Loucy (cell line): ENCODE measurements around the gene LEF1.

Source experiments
- H2AFZ ChIP-seq: fragments of 200-600 bp; sonication (generic); 2 replicates; pipeline ENCODE4 v1.6.0; 2016; ENCODE audit warnings: antibody characterized with exemption, mild to moderate bottlenecking, low read length, moderate library complexity
- H3F3A ChIP-seq: fragments of 200-600 bp; 2 replicates; pipeline ENCODE4 v1.6.0; 2016; ENCODE audit warnings: antibody characterized with exemption, low read depth, mild to moderate bottlenecking
- H3K27me3 ChIP-seq: fragments of 200-600 bp; sonication (generic); 2 replicates; pipeline ENCODE4 v1.6.1; 2014; ENCODE audit warnings: low read length, mild to moderate bottlenecking; ENCODE audit not compliant: insufficient read depth, poor library complexity, severe bottlenecking
- H3K36me3 ChIP-seq: fragments of 200-600 bp; sonication (generic); 2 replicates; pipeline ENCODE4 v1.6.1; 2016; ENCODE audit warnings: low read length; ENCODE audit not compliant: insufficient read depth
- H3K4me1 ChIP-seq: fragments of 200-600 bp; sonication (generic); 2 replicates; pipeline ENCODE4 v1.5.1; 2014; ENCODE audit warnings: low read length, mild to moderate bottlenecking; ENCODE audit not compliant: insufficient read depth, poor library complexity, severe bottlenecking
- H3K4me2 ChIP-seq: fragments of 200-600 bp; sonication (generic); 2 replicates; pipeline ENCODE4 v1.6.0; 2014; ENCODE audit warnings: antibody characterized with exemption, low read length, low read depth, mild to moderate bottlenecking; ENCODE audit not compliant: poor library complexity, severe bottlenecking
- H3K4me3 ChIP-seq: fragments of 200-600 bp; sonication (generic); 2 replicates; pipeline ENCODE4 v1.5.1; 2014; ENCODE audit warnings: low read length, mild to moderate bottlenecking, mixed read lengths; ENCODE audit not compliant: poor library complexity, severe bottlenecking
- H3K79me2 ChIP-seq: fragments of 200-600 bp; sonication (generic); 2 replicates; pipeline ENCODE4 v1.6.1; 2014; ENCODE audit warnings: low read length; ENCODE audit not compliant: insufficient read depth
- H3K9ac ChIP-seq: fragments of 200-600 bp; sonication (generic); 2 replicates; pipeline ENCODE4 v1.6.0; 2014; ENCODE audit warnings: mild to moderate bottlenecking, low read depth, low read length, moderate library complexity; ENCODE audit not compliant: poor library complexity, severe bottlenecking
- H3K9me2 ChIP-seq: fragments of 200-600 bp; sonication (generic); replicated peaks from 2 replicates; pipeline ENCODE4 v1.6.1; 2016; ENCODE audit warnings: low read depth, low read length, mixed read lengths
- H3K9me3 ChIP-seq: fragments of 200-600 bp; sonication (generic); 2 replicates; pipeline ENCODE4 v1.6.1; 2014; ENCODE audit warnings: mild to moderate bottlenecking, antibody characterized with exemption, low read length, low read depth; ENCODE audit not compliant: insufficient read depth
- H4K20me1 ChIP-seq: fragments of 200-600 bp; sonication (generic); 2 replicates; pipeline ENCODE4 v1.6.0; 2014; ENCODE audit warnings: antibody characterized with exemption, low read length, mild to moderate bottlenecking; ENCODE audit not compliant: insufficient read depth, poor library complexity, severe bottlenecking
- EZH2phosphoT487 ChIP-seq: fragments of 200-600 bp; IDR thresholded peaks from 2 replicates; pipeline ENCODE4 v1.6.1; 2018; ENCODE audit warnings: antibody characterized with exemption, mild to moderate bottlenecking, moderate library complexity, borderline replicate concordance
- TF ChIP-seq, protein P1 (sequence below): fragments of 200-600 bp; sonication (generic); conservative IDR thresholded peaks from 2 replicates; pipeline ENCODE4 v1.5.1; 2014; ENCODE audit warnings: mild to moderate bottlenecking, antibody characterized with exemption, low read length

Gene LEF1

DNA sequence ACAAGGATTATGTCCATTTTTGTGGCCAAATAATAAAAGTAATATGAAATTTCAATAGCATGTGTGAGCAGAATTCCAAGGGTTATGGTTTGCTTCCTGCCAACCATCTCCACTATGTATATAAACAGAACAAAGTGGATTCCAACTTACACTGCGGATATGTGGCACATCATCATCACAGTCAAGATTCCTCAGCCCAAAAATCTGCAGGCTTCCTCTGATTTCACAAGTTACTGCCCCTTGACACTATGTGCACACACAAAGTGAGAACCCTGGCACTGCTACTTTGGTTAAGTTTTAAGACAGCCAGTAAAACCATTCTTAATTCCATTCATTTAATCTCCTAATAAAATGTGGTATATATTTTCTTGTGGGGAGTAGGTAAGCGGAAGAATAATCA, 76.4 kb downstream of the LEF1 start:
- Histone ChIP-seq H3K79me2 (peaks cover 94% of the 10 kb centered on the region), H3K36me3 (peaks cover 86% of the 10 kb centered on the region), H3K4me3 (no peak overlapping the region), H3K4me2 (no peak overlapping the region), H3K4me1 (no peaks in the 10 kb centered on the region), H3K9ac (no peak overlapping the region), H3K9me3 (no peaks in the 10 kb centered on the region), H3F3A (no peaks in the 10 kb centered on the region), H2AFZ (no peak overlapping the region), H3K9me2 (no peaks in the 10 kb centered on the region), H3K27me3 (no peaks in the 10 kb centered on the region), H4K20me1 (peaks cover 76% of the 10 kb centered on the region)
- TF ChIP-seq, protein P1, sequence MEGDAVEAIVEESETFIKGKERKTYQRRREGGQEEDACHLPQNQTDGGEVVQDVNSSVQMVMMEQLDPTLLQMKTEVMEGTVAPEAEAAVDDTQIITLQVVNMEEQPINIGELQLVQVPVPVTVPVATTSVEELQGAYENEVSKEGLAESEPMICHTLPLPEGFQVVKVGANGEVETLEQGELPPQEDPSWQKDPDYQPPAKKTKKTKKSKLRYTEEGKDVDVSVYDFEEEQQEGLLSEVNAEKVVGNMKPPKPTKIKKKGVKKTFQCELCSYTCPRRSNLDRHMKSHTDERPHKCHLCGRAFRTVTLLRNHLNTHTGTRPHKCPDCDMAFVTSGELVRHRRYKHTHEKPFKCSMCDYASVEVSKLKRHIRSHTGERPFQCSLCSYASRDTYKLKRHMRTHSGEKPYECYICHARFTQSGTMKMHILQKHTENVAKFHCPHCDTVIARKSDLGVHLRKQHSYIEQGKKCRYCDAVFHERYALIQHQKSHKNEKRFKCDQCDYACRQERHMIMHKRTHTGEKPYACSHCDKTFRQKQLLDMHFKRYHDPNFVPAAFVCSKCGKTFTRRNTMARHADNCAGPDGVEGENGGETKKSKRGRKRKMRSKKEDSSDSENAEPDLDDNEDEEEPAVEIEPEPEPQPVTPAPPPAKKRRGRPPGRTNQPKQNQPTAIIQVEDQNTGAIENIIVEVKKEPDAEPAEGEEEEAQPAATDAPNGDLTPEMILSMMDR: no peak
- no peak for TF ChIP-seq EZH2phosphoT487

DNA sequence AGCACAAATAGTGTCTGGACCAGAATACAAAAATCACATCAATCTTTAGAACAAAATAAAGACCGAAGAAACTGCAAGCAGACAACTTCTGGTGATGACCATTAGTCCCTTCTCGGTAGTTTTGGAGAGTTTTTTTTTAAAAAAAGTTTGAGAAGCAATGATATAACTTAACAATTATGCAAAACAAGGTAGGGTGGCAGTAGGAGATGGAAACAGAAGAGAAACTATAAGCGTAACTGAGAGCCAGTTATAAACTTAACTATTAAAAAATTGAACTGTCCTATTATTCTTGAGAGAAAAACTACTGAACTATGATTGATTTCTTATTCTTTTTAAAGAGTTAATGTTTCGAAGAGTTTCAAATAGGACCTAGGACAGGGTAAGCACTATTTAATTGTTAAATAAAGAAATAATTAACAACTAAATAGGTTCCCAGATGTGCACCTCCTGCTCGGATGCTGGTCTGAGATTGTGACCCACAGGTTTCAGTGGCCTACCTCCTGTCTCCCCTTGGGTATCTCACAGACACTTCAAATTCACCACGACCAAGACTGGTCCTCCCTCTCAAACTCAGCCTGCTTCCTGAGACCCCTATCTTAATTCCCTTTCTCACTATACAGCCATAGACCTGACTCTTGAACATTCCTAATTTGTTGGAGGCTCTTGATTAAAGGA, 81.3 kb downstream of the LEF1 start:
- no peak overlapping the region for H3K4me3 ChIP-seq
- H3K27me3 ChIP-seq: no peaks in the 10 kb centered on the region
- H4K20me1 ChIP-seq: peaks cover 54% of the 10 kb centered on the region
- peaks cover 90% of the 10 kb centered on the region for H3K36me3 ChIP-seq
- no peak overlapping the region for H3K4me2 ChIP-seq
- no peak overlapping the region for H3K9ac ChIP-seq
- H3K79me2 ChIP-seq: peaks cover 72% of the 10 kb centered on the region
- H3K9me2 ChIP-seq: no peaks in the 10 kb centered on the region
- no peak overlapping the region for H2AFZ ChIP-seq
- H3F3A ChIP-seq: no peaks in the 10 kb centered on the region; the same call in 1 of the 2 replicates
- TF ChIP-seq EZH2phosphoT487: no peak
- TF ChIP-seq, protein P1: no peak
- no peaks in the 10 kb centered on the region for H3K4me1 ChIP-seq
- H3K9me3 ChIP-seq: no peaks in the 10 kb centered on the region

DNA sequence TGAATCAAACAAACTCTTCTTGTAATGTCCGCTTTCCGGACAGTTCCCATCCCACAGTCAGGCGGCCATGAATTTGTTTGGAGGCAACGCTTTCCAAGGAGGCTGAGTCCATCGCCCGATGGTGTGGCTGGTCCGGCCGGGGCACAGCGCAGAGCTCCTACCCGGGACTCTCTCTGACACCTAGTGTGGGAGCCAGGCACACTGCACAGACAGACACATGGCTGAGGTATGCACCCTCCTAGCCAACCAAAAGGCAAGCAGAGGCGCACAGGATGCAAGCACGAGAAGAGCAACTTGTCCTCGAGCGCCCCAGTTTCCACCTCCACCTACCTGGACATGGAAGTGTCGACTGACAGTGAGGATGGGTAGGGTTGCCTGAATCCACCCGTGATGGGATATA, 87.5 kb downstream of the LEF1 start:
- no peaks in the 10 kb centered on the region for H3K9me2 ChIP-seq
- H3K27me3 ChIP-seq: no peaks in the 10 kb centered on the region
- no peak overlapping the region for H3K4me3 ChIP-seq
- H3K9me3 ChIP-seq: no peaks in the 10 kb centered on the region
- no peak overlapping the region for H3K4me2 ChIP-seq
- no peaks in the 10 kb centered on the region for H3K4me1 ChIP-seq
- no peak overlapping the region for H3K9ac ChIP-seq
- H3K36me3 ChIP-seq: peaks cover 96% of the 10 kb centered on the region
- H2AFZ ChIP-seq: no peak overlapping the region
- H4K20me1 ChIP-seq: peaks cover 30% of the 10 kb centered on the region
- H3F3A ChIP-seq: no peaks in the 10 kb centered on the region; the same call in 1 of the 2 replicates
- H3K79me2 ChIP-seq: peaks cover 48% of the 10 kb centered on the region
- no peak for TF ChIP-seq EZH2phosphoT487
- TF ChIP-seq, protein P1: no peak
